Astrocyte (in vitro differentiated cells and primary cell): ENCODE results near the gene SORBS2. TPM values are rescaled to one million over a fixed set of nuclear protein-coding genes. Genes with fewer than 3 reads are reported as not detected.

Experiments
- DNase-seq: peaks from one replicate; pipeline ENCODE4 v3.0.0-alpha.2; 2010; ENCODE audit warnings: low read depth
- FAIRE-seq: peaks from 2 replicates; lab custom pipeline; 2011; peaks lifted over from hg19 to GRCh38; lab: Jason Lieb, UNC
- H2AFZ ChIP-seq: 2 replicates; pipeline ENCODE4 v1.6.0; 2012; ENCODE audit warnings: low read depth, low read length, inconsistent platforms
- H3K27ac ChIP-seq: 2 replicates; pipeline ENCODE4 v1.5.1; 2011; ENCODE audit warnings: low read depth, low read length, inconsistent platforms
- H3K27me3 ChIP-seq: 2 replicates; pipeline ENCODE4 v1.6.0; 2011; ENCODE audit warnings: low read length, inconsistent platforms; ENCODE audit not compliant: insufficient read depth
- H3K36me3 ChIP-seq: 2 replicates; pipeline ENCODE4 v1.5.1; 2011; ENCODE audit warnings: low read length, inconsistent platforms; ENCODE audit not compliant: insufficient read depth
- H3K4me1 ChIP-seq: 2 replicates; pipeline ENCODE4 v1.5.1; 2011; ENCODE audit warnings: low read length, inconsistent platforms; ENCODE audit not compliant: insufficient read depth
- H3K4me2 ChIP-seq: 2 replicates; pipeline ENCODE4 v1.6.0; 2012; ENCODE audit warnings: low read length, inconsistent platforms
- H3K4me3 ChIP-seq: 2 replicates; pipeline ENCODE4 v1.5.1; 2011; ENCODE audit warnings: low read depth, mild to moderate bottlenecking, low read length, inconsistent platforms; ENCODE audit not compliant: insufficient read depth
- H3K79me2 ChIP-seq: 2 replicates; pipeline ENCODE4 v1.6.0; 2012; ENCODE audit warnings: mild to moderate bottlenecking, low read length, inconsistent platforms; ENCODE audit not compliant: insufficient read depth
- H3K9ac ChIP-seq: 2 replicates; pipeline ENCODE4 v1.6.0; 2012; ENCODE audit warnings: mild to moderate bottlenecking, low read length, inconsistent platforms
- H3K9me3 ChIP-seq: 2 replicates; pipeline ENCODE4 v1.5.1; 2012; ENCODE audit warnings: low read depth, mild to moderate bottlenecking, low read length, inconsistent platforms; ENCODE audit not compliant: insufficient read depth
- H4K20me1 ChIP-seq: 2 replicates; pipeline ENCODE4 v1.6.0; 2012; ENCODE audit warnings: low read length, inconsistent platforms; ENCODE audit not compliant: insufficient read depth
- H3K27ac Mint-ChIP-seq: one replicate; pipeline ENCODE4 v1.8.0; 2021; ENCODE audit warnings: mild to moderate bottlenecking, mixed read lengths; ENCODE audit not compliant: unreplicated experiment
- H3K27me3 Mint-ChIP-seq: one replicate; pipeline ENCODE4 v1.8.0; 2021; ENCODE audit warnings: low read depth, mixed read lengths; ENCODE audit not compliant: unreplicated experiment
- H3K36me3 Mint-ChIP-seq: one replicate; pipeline ENCODE4 v1.8.0; 2021; ENCODE audit warnings: low read depth, mixed read lengths; ENCODE audit not compliant: unreplicated experiment
- H3K4me1 Mint-ChIP-seq: one replicate; pipeline ENCODE4 v1.8.0; 2021; ENCODE audit warnings: low read depth, mixed read lengths; ENCODE audit not compliant: unreplicated experiment
- H3K4me3 Mint-ChIP-seq: one replicate; pipeline ENCODE4 v1.8.0; 2021; ENCODE audit warnings: mild to moderate bottlenecking, moderate library complexity, mixed read lengths; ENCODE audit not compliant: unreplicated experiment
- H3K9me3 Mint-ChIP-seq: one replicate; pipeline ENCODE4 v1.8.0; 2021; ENCODE audit warnings: mild to moderate bottlenecking, mixed read lengths; ENCODE audit not compliant: unreplicated experiment
- EZH2 ChIP-seq: IDR thresholded peaks from 2 replicates; pipeline ENCODE4 v1.6.1; 2012; ENCODE audit warnings: mild to moderate bottlenecking, low read length, inconsistent platforms; ENCODE audit not compliant: insufficient read depth
- total RNA-seq: library from RNA; stranded (reverse); gene quantifications from 2 replicates; pipeline ENCODE4 v1.2.1, GENCODE V29; 2021
- TF ChIP-seq, protein P1 (sequence below): IDR thresholded peaks from 2 replicates; pipeline ENCODE4 v1.5.1; 2011; ENCODE audit warnings: low read depth, mild to moderate bottlenecking, inconsistent platforms, low read length, moderate library complexity; ENCODE audit not compliant: insufficient read depth

Gene SORBS2
- total RNA-seq, 1 donor from 2014 or later: 97.4 TPM

DNA sequence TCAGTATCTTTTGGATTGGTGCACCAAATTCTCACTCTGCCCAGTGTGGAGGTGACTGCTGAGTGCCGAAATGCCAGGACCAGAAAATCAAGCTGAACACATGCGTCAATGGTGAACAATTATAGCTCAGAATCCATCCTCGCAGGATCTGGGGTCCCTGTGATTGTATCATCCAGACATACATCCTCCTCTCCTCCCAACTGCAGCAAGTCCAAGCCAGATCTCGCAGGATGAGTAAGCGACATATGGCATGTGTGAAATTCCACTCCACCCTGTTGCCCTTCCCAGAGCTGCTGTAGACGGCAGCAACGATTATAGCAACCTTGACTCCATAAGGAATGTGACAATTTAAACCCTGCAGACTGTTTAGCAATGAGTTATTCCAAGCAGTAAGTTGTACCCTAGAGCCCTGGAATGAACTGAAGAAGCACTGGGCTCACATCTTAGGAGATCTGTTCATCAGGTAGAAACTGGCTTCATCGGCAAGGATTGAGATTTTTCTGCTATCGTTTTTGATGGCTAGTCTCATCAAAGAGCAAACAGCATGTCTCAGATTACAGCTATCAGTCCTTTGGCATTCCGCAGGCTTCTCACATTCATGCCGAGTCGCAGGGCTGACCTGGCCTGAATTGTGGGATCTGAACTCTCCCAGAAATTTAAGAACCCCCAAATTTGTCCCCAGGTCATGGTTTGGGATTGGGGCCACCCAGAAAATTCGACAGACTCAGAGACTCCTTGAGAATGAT lies 35.5 kb upstream of the SORBS2 start:
- no peaks in the 10 kb centered on the region for H3K27me3 Mint-ChIP-seq
- H3K36me3 ChIP-seq: no peaks in the 10 kb centered on the region
- no peaks in the 10 kb centered on the region for H4K20me1 ChIP-seq
- H3K27me3 ChIP-seq: no peaks in the 10 kb centered on the region
- TF ChIP-seq, protein P1, sequence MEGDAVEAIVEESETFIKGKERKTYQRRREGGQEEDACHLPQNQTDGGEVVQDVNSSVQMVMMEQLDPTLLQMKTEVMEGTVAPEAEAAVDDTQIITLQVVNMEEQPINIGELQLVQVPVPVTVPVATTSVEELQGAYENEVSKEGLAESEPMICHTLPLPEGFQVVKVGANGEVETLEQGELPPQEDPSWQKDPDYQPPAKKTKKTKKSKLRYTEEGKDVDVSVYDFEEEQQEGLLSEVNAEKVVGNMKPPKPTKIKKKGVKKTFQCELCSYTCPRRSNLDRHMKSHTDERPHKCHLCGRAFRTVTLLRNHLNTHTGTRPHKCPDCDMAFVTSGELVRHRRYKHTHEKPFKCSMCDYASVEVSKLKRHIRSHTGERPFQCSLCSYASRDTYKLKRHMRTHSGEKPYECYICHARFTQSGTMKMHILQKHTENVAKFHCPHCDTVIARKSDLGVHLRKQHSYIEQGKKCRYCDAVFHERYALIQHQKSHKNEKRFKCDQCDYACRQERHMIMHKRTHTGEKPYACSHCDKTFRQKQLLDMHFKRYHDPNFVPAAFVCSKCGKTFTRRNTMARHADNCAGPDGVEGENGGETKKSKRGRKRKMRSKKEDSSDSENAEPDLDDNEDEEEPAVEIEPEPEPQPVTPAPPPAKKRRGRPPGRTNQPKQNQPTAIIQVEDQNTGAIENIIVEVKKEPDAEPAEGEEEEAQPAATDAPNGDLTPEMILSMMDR: no peak
- TF ChIP-seq EZH2: no peak
- peak overlapping the region; percentile 3 for H3K4me3 ChIP-seq
- peak overlapping the region; percentile 39 for H3K9ac ChIP-seq
- H3K4me1 ChIP-seq: peaks cover 19% of the 10 kb centered on the region
- no peaks in the 10 kb centered on the region for H3K79me2 ChIP-seq
- FAIRE-seq (peak; percentile 99), DNase-seq (peak; percentile 84)
- peaks cover 10% of the 10 kb centered on the region for H3K9me3 Mint-ChIP-seq
- peak overlapping the region; percentile 38 for H2AFZ ChIP-seq
- peak overlapping the region; percentile 72 for H3K4me2 ChIP-seq
- peak overlapping the region; percentile 3 for H3K4me3 Mint-ChIP-seq
- no peaks in the 10 kb centered on the region for H3K9me3 ChIP-seq
- no peaks in the 10 kb centered on the region for H3K36me3 Mint-ChIP-seq
- H3K4me1 Mint-ChIP-seq: peaks cover 31% of the 10 kb centered on the region
- peak overlapping the region; percentile 92 for H3K27ac Mint-ChIP-seq
- peak overlapping the region; percentile 65 for H3K27ac ChIP-seq

DNA sequence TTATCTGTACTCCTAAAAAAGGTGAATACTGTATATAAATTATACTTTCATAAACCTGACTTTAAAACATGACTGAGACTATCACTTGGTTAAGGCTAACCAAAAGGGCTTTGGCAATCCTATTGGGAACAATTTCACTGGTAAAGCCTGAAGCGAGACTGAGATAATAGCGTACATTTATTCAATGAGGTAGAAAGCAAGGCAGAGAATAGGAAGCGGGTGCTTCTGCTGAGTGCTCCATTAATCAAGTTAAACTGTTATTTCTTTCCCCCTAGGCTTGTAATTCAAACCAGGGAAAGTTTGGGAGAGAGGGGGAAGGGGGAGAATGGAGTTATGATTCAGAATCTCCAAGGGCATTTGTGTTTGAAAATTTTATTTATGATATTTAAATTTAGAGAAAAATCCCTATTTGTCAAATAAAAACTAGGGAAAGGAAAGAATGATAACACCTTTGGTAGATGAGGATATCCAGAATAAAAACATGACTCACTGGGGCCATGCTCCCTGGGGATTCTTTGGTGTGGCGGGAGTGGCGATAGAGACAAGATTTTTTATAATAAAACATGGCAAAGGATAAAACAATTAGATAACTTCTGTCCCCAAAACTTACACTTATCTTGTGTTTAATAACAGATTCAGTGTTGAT lies 34.6 kb upstream of the SORBS2 start:
- H3K36me3 Mint-ChIP-seq: no peaks in the 10 kb centered on the region
- Histone ChIP-seq H3K4me2 (peak overlapping the region; percentile 72), H3K36me3 (no peaks in the 10 kb centered on the region)

More for the DNA sequence above, 34.6 kb upstream of the SORBS2 start:
- FAIRE-seq (no peak), DNase-seq (no peak)
- peak overlapping the region; percentile 39 for H3K9ac ChIP-seq
- Mint-ChIP-seq H3K4me1 (peaks cover 31% of the 10 kb centered on the region), H3K27me3 (no peaks in the 10 kb centered on the region), H3K9me3 (peaks cover 10% of the 10 kb centered on the region), H3K4me3 (no peak overlapping the region), H3K27ac (peak overlapping the region; percentile 92)
- H3K9me3 ChIP-seq: no peaks in the 10 kb centered on the region
- H3K79me2 ChIP-seq: no peaks in the 10 kb centered on the region
- H4K20me1 ChIP-seq: no peaks in the 10 kb centered on the region
- H3K4me1 ChIP-seq: peaks cover 19% of the 10 kb centered on the region
- TF ChIP-seq, protein P1: no peak
- TF ChIP-seq EZH2: no peak
- peak overlapping the region; percentile 65 for H3K27ac ChIP-seq
- no peak overlapping the region for H3K4me3 ChIP-seq
- no peaks in the 10 kb centered on the region for H3K27me3 ChIP-seq
- H2AFZ ChIP-seq: no peak overlapping the region
